Right renal pelvis (tissue), 4 donors: ENCODE measurements around the gene MYO1A. TPM values are rescaled to one million over a fixed set of nuclear protein-coding genes. Genes with fewer than 3 reads are reported as not detected.
"Not testable (repeated sequence)": the region's sequence is repeated elsewhere in the genome, so short reads cannot be mapped to it uniquely, and the experiment has no call there.

Experiments
- DNase-seq, 4 donors: peaks; one replicate each; pipeline ENCODE4 v3.0.0-alpha.2; 2013; ENCODE audit warnings: low read depth in 4 of 4, low spot score in 3 of 4, missing footprints in 1 of 4
- polyA plus RNA-seq, 4 donors: library from polyadenylated mRNA; unstranded; fragments of 120-200 nt; gene quantifications; one replicate each; pipeline ENCODE4 v1.2.1, GENCODE V29; 2013; ENCODE audit not compliant: insufficient read length in 4 of 4

MYO1A gene
- polyA plus RNA-seq, 4 donors: 0.08 to 0.39 (median 0.15) TPM

DNA sequence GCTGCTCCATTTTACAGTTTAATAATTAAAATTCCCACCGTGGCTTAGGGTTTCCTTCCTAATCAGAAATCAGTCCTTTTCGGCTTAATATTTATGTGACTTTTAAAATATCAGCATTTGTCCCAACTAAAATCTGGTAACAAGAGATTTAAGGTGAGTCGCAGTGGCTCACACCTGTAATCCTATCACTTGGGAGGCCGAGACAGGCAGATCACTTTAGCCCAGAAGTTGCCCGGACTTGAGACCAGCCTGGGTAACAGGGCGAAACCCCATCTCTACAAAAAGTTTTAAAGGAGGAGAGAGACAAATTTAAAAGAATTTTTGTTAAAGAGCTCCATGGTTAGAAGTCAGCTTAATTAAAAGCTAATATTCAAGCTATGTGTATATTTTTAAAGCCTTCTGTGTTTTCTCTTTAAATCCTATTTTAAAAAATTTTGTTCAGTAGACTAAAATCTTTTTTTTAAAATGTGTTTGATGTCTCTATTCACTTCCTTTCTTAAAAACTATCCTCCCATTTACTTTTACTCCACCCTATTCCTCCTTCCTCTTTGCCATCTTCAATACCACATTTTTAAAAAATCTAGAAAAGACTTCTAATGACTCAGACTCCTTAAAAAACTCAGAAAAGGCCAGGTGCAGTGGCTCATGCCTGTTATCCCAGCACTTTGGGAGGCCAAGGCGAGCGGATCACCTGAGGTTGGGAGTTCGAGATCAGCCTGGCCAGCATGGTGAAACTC, 29.8 kb downstream of the MYO1A start:
- no peak for DNase-seq

DNA sequence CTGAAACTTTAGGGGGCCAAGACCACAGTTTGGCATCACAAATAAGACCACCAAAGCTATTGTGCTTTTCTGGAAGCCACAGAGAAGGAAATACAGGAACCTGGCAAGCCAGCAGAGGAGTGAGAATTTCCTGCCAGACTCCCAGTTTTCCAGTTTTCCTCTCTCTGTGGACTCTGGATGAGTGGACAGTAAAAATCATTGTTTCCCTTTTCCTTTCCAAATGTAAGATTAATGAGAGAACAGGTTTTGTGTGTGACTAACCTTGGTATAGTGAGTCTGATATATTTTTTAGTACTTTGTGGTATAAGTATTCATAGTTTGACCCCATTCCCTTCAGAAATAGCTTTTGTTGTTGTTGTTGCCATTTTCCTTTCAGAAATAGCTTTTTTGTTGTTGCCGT, 31.0 kb downstream of the MYO1A start:
- DNase-seq: no peak

- DNase-seq: not testable (repeated sequence)
These were observed 31.6 kb downstream of the MYO1A start for GRCh38 chr12:57018353-57018752.

- DNase-seq: no peak
These were observed 33.6 kb downstream of the MYO1A start, which contains the start of gene TAC3 for GRCh38 chr12:57016348-57016747. Gene TAC3 (minus strand): TSS chr12:57016529. CDS start chr12:57015797, 732 bp downstream.

GRCh38 chr12:57012600-57013465, 37.1 kb downstream of the MYO1A start:
- DNase-seq: no peak

DNA sequence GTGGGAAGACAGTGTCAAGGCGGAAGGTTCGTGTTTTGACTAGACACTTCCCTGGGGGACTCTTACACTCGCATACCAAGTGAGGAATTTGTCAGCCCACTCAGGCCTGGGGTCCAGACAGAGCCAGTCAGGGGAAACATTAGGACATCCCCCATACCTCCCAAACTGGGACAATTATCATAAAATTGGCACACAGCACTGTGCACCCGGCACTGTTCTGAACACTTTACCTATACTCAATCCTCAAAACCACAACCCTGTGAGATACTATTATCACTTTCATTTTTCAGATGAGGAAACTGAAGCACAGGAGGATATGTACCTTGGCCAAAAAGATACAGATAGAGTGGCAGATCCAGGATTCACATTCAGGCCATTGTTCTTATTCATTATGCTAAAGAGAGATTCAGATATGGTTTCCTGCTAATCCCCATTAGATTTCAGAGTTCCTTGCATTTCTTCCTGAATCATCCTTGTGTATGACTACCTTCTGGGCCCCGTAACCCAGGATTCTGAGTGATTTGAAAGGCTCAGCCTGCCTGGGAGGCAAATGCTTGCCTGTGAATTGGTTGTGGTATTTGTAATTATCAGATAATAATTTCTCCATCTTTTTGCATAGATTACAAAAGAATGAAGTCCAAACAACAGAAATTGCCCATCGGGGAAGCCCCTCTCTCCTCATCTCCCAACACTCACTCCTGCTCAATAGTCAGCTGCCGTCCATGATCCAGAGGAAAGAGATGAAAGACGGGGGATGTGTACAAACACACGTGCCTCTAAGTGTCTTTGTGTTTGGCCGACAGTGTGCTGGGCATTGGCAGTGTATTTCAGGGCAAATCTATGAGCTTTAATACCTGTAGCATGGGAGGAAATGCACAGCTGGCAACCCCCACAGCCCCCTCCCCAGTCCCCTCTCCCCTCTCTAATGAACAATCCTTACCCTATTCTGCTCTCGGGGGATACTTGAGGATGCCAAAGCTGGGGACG, 38.2 kb downstream of the MYO1A start:
- no peak for DNase-seq

DNA sequence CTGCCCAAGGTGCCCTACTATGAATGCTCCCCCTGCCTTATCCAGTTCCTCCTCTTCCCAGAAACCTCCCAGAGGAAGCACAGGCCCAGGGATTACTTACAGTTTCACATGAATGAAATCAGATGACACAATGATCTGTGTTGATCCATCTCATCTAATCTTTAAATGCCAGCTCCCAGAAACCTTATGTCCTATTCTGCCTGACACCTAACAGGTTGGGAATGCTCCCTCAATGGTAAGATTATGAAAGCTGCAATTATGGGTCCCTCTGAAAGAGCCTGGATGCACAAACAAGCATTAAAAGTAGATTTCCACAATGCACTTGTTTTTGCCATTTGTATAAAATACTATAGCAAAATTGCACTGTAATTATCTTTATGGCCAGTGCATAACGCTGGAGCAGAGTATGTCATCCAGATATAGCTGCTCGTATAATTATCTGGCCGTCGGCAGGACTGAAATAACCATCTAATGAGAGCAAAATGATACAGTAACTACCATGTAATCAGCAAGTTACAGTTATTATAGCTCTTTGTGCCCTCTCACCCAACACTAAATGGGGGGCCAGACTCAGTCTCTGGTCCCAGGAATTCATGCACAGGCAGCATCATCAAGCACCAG, 39.2 kb downstream of the MYO1A start:
- no peak for DNase-seq

DNA sequence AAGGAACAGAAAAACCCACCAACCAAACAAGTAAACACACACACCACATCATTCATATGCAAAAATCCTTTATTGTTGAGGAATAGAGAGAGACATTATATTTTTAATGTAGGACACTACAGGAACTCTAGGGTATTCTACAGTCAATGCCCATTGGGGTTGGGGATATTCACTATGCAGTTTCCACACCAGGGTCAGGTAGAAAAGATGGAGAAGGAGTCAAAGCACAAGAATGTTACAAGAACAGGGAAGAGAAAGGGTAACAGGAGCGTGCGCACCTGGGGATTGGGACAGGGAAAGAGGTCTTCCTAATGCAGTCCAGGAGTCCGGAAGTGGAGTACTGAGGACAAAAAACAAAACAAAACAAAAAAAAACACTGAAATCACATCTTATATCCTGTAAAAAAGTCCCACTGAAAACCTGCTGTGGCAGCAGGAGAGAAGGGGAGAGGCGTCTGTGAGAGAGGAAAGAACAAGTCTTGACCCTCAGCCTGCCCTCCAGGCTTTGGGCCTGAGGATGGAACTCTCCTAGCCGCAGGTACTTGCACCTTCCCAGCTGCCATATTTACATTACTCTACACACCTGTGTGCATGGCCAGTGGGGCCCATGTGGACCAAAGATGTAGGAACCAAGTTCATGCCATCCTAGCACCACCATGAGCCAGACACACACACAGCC, 39.8 kb downstream of the MYO1A start:
- DNase-seq: no peak

- peak in 2 of 4 donors; percentile 51 for DNase-seq
These were observed 41.8 kb downstream of the MYO1A start for GRCh38 chr12:57008178-57008577.

GRCh38 chr12:57006809-57007475, 43.0 kb downstream of the MYO1A start:
- no peak for DNase-seq

GRCh38 chr12:57005980-57006808, 43.7 kb downstream of the MYO1A start, which contains the start of gene ZBTB39:
Gene ZBTB39 (minus strand): TSS chr12:57006546. CDS start chr12:57004917, 1,629 bp downstream.
- peak in 2 of 4 donors; percentile 35 to 39 for DNase-seq

GRCh38 chr12:57004651-57005050, 45.3 kb downstream of the MYO1A start:
- DNase-seq: no peak

DNA sequence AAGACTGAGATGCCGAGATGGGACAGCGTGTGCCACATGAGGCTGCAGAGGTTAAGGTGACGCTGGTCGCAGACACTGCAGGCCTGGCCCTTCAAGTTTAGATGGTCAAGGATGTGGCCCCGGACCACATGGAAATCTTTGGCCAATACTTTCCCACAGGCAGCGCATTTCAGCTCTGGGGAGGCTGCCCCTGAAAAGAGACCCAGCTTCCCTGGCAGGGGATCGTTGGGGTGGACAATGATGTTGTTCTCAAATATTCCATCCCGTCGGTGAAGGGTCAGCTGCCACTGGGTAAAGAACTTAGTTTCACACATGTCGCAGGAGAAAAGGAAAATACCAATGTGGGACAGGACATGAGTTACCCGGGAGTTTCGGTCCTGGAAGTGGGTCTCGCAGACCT, 46.5 kb downstream of the MYO1A start:
- no peak for DNase-seq

- no peak for DNase-seq
These were observed 48.5 kb downstream of the MYO1A start for GRCh38 chr12:57001448-57001906.

- DNase-seq: no peak
These were observed 49.5 kb downstream of the MYO1A start for GRCh38 chr12:57000393-57000792.

- no peak for DNase-seq
These were observed 50.5 kb downstream of the MYO1A start for GRCh38 chr12:56999456-56999855.

DNA sequence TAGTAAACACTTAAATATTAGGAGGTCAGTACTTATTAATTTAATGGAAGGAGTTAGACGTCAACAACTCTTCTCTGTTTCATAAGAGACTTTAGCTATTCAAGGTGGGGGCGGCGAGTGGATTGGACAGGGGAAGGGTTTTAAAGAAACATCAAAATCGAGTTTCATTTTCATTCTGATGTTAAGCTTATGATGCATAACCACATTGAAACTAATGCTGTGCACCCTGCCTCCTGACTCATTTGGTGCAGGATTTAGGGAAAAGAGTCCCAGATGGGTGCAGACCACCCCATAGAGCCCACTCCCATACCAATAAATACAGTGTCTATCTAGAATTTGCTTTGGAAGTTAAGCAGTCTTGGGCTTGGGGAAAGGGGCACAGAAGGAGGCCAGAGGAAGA, 50.9 kb downstream of the MYO1A start:
- DNase-seq: no peak

GRCh38 chr12:56998316-56998715, 51.6 kb downstream of the MYO1A start:
- DNase-seq: no peak
